Neural progenitor cell (in vitro differentiated cells): Measurements from ENCODE around the gene DENND4C. TPM values are rescaled to one million over a fixed set of nuclear protein-coding genes. Genes with fewer than 3 reads are reported as not detected.

Experiments used
- DNase-seq: peaks from one replicate; pipeline ENCODE4 v3.0.0-alpha.2; 2016; ENCODE audit warnings: low spot score
- H2AFZ ChIP-seq: fragments of 200-600 bp; sonication (generic); replicated peaks from 2 replicates; pipeline ENCODE4 v1.6.1; 2016; ENCODE audit warnings: antibody characterized with exemption
- H3F3A ChIP-seq: fragments of 200-600 bp; sonication (generic); 2 replicates; pipeline ENCODE4 v1.6.1; 2016; ENCODE audit warnings: antibody characterized with exemption, low read depth
- H3K27ac ChIP-seq: fragments of 200-600 bp; sonication (generic); 2 replicates; pipeline ENCODE4 v1.5.1; 2016; ENCODE audit warnings: mild to moderate bottlenecking
- H3K27me3 ChIP-seq: fragments of 200-600 bp; sonication (generic); 2 replicates; pipeline ENCODE4 v1.6.1; 2016; ENCODE audit warnings: mild to moderate bottlenecking, moderate library complexity
- H3K36me3 ChIP-seq: fragments of 200-600 bp; sonication (generic); 2 replicates; pipeline ENCODE4 v1.5.1; 2016
- H3K4me1 ChIP-seq: fragments of 200-600 bp; sonication (generic); 2 replicates; pipeline ENCODE4 v1.6.1; 2016; ENCODE audit warnings: mixed run types
- H3K4me2 ChIP-seq: fragments of 200-600 bp; sonication (generic); 2 replicates; pipeline ENCODE4 v1.6.1; 2016
- H3K4me3 ChIP-seq: fragments of 200-600 bp; sonication (generic); 2 replicates; pipeline ENCODE4 v1.5.1; 2016
- H3K79me2 ChIP-seq: fragments of 200-600 bp; sonication (generic); 2 replicates; pipeline ENCODE4 v1.6.1; 2016; ENCODE audit warnings: low read depth
- H3K9ac ChIP-seq: fragments of 200-600 bp; sonication (generic); 2 replicates; pipeline ENCODE4 v1.6.1; 2016
- H3K9me3 ChIP-seq: fragments of 200-600 bp; sonication (generic); 2 replicates; pipeline ENCODE4 v1.5.1; 2016; ENCODE audit warnings: low read depth
- H4K20me1 ChIP-seq: fragments of 200-600 bp; sonication (generic); 2 replicates; pipeline ENCODE4 v1.6.1; 2016; ENCODE audit warnings: low read depth
- H3K27ac Mint-ChIP-seq: 3 replicates; pipeline ENCODE4 v1.8.0; 2021; ENCODE audit warnings: mixed read lengths
- H3K27me3 Mint-ChIP-seq: 2 replicates; pipeline ENCODE4 v1.8.0; 2022; ENCODE audit warnings: low read depth, mild to moderate bottlenecking, inconsistent platforms, moderate library complexity, mixed read lengths; ENCODE audit not compliant: insufficient read depth
- H3K36me3 Mint-ChIP-seq: 3 replicates; pipeline ENCODE4 v1.8.0; 2021; ENCODE audit warnings: mixed read lengths
- H3K4me1 Mint-ChIP-seq: 3 replicates; pipeline ENCODE4 v1.8.0; 2021; ENCODE audit warnings: mixed read lengths
- H3K4me3 Mint-ChIP-seq: 3 replicates; pipeline ENCODE4 v1.8.0; 2021; ENCODE audit warnings: mild to moderate bottlenecking, moderate library complexity, mixed read lengths
- H3K9me3 Mint-ChIP-seq: 3 replicates; pipeline ENCODE4 v1.8.0; 2020; ENCODE audit warnings: mixed read lengths
- EZH2 ChIP-seq: fragments of 200-600 bp; sonication (generic); IDR thresholded peaks from 2 replicates; pipeline ENCODE4 v1.6.1; 2017; ENCODE audit warnings: antibody characterized with exemption, mild to moderate bottlenecking, moderate library complexity
- EZH2phosphoT487 ChIP-seq: fragments of 200-600 bp; sonication (generic); IDR thresholded peaks from 2 replicates; pipeline ENCODE4 v1.6.1; 2017; ENCODE audit warnings: antibody characterized with exemption
- total RNA-seq: library from RNA; depleted of rRNA; stranded (reverse); fragments of >200 nt; gene quantifications from 2 replicates; pipeline ENCODE4 v1.2.3, GENCODE V29; 2015; ENCODE audit warnings: low replicate concordance
- TF ChIP-seq, protein P1 (sequence below): fragments of 200-600 bp; sonication (generic); IDR thresholded peaks from 2 replicates; pipeline ENCODE4 v1.5.1; 2017; ENCODE audit warnings: antibody characterized with exemption, mild to moderate bottlenecking

Gene DENND4C
- total RNA-seq, 1 donor from 2014 or later = 73.4 TPM

DNA sequence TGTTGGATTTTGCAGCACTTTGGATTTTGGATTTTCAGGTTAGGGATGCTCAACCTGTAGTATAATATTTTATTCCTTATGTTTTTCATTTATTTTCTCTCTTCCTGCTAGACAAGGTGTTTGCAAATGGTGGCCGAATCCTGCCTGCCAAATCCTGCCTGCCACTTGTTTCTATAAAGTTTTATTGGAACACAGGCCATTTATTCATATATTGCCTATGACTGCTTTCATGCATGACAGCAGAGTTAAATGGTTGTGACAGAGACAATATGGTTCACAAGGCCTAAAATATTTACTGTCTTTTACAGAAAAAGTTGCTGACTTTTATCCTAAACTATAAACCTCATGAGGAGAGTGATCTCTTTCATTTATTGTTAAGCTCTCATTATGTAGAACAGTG, 72.7 kb downstream of the DENND4C start:
- Histone ChIP-seq H3F3A (no peaks in the 10 kb centered on the region), H4K20me1 (no peaks in the 10 kb centered on the region), H3K4me1 (no peaks in the 10 kb centered on the region), H2AFZ (no peak overlapping the region), H3K79me2 (no peaks in the 10 kb centered on the region), H3K27ac (no peak overlapping the region), H3K4me3 (no peak overlapping the region), H3K9ac (no peak overlapping the region), H3K4me2 (no peak overlapping the region), H3K9me3 (no peaks in the 10 kb centered on the region), H3K36me3 (peaks cover 10% of the 10 kb centered on the region), H3K27me3 (no peaks in the 10 kb centered on the region)
- TF ChIP-seq EZH2phosphoT487 = no peak
- TF ChIP-seq EZH2 = no peak
- TF ChIP-seq, protein P1, sequence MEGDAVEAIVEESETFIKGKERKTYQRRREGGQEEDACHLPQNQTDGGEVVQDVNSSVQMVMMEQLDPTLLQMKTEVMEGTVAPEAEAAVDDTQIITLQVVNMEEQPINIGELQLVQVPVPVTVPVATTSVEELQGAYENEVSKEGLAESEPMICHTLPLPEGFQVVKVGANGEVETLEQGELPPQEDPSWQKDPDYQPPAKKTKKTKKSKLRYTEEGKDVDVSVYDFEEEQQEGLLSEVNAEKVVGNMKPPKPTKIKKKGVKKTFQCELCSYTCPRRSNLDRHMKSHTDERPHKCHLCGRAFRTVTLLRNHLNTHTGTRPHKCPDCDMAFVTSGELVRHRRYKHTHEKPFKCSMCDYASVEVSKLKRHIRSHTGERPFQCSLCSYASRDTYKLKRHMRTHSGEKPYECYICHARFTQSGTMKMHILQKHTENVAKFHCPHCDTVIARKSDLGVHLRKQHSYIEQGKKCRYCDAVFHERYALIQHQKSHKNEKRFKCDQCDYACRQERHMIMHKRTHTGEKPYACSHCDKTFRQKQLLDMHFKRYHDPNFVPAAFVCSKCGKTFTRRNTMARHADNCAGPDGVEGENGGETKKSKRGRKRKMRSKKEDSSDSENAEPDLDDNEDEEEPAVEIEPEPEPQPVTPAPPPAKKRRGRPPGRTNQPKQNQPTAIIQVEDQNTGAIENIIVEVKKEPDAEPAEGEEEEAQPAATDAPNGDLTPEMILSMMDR = no peak
- Mint-ChIP-seq H3K36me3 (peaks cover 15% of the 10 kb centered on the region), H3K4me3 (no peak overlapping the region), H3K27ac (no peak overlapping the region), H3K9me3 (no peaks in the 10 kb centered on the region), H3K4me1 (no peaks in the 10 kb centered on the region), H3K27me3 (peaks cover 2% of the 10 kb centered on the region)
- DNase-seq = no peak

DNA sequence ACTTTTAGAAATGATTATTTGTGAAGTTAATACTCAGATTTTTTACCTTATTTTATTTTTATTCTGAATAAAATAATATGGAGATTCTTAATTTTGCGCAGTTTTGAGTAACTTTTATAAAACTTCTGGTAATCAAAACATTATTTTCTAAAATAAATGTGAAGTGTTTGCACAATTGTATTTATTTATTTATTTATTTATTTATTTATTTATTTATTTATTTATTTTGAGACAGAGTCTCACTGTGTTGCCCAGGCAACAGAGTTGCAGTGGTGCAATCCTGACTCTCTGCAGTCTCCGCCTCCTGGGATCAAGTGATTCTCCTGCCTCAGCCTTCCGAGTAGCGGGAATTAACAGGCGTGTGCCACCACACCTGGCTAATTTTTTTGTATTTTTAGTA, 76.1 kb downstream of the DENND4C start:
- TF ChIP-seq, protein P1 = no peak
- Histone ChIP-seq H3F3A (no peaks in the 10 kb centered on the region), H3K4me2 (no peak overlapping the region), H3K79me2 (no peaks in the 10 kb centered on the region), H2AFZ (no peak overlapping the region), H3K4me1 (no peaks in the 10 kb centered on the region), H3K9ac (no peak overlapping the region), H3K36me3 (peaks cover 10% of the 10 kb centered on the region), H3K4me3 (no peak overlapping the region), H3K27me3 (no peaks in the 10 kb centered on the region), H4K20me1 (no peaks in the 10 kb centered on the region), H3K9me3 (no peaks in the 10 kb centered on the region), H3K27ac (no peak overlapping the region)
- no peak for DNase-seq
- no peak overlapping the region for H3K27ac Mint-ChIP-seq
- no peaks in the 10 kb centered on the region for H3K4me1 Mint-ChIP-seq
- peaks cover 16% of the 10 kb centered on the region for H3K36me3 Mint-ChIP-seq
- no peaks in the 10 kb centered on the region for H3K9me3 Mint-ChIP-seq
- H3K27me3 Mint-ChIP-seq = peaks cover 2% of the 10 kb centered on the region
- no peak overlapping the region for H3K4me3 Mint-ChIP-seq

DNA sequence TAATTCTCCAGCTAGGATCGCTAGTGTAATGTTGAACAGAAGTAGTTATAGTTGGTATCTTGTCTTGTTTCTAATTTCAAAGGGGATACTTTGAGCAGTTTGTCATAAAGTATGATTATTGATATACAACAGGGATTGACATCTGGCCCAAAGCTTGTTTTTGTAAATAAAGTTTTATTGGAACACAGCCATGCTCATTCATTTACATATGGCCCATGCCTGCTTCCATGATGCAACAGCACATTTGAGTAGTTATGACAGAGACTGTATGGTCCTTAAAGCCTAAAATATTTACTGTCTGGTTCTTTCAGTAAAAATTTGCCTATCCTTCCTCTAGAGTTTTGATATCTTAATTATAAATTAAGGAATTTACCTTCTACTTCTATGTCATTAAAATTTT, 79.8 kb downstream of the DENND4C start:
- H2AFZ ChIP-seq = no peak overlapping the region
- H3K27ac ChIP-seq = no peak overlapping the region
- H3K4me3 ChIP-seq = no peak overlapping the region
- H4K20me1 ChIP-seq = no peaks in the 10 kb centered on the region
- no peaks in the 10 kb centered on the region for H3K79me2 ChIP-seq
- H3K4me1 ChIP-seq = no peaks in the 10 kb centered on the region
- Mint-ChIP-seq H3K4me1 (no peaks in the 10 kb centered on the region), H3K36me3 (peaks cover 13% of the 10 kb centered on the region), H3K27me3 (peaks cover 2% of the 10 kb centered on the region), H3K27ac (no peak overlapping the region), H3K9me3 (no peaks in the 10 kb centered on the region), H3K4me3 (no peak overlapping the region)
- no peak overlapping the region for H3K9ac ChIP-seq
- DNase-seq = no peak
- TF ChIP-seq, protein P1 = no peak
- TF ChIP-seq EZH2phosphoT487 (no peak), EZH2 (no peak)
- H3K4me2 ChIP-seq = no peak overlapping the region
- no peaks in the 10 kb centered on the region for H3K9me3 ChIP-seq
- H3F3A ChIP-seq = no peaks in the 10 kb centered on the region
- H3K36me3 ChIP-seq = peaks cover 10% of the 10 kb centered on the region
- no peaks in the 10 kb centered on the region for H3K27me3 ChIP-seq

DNA sequence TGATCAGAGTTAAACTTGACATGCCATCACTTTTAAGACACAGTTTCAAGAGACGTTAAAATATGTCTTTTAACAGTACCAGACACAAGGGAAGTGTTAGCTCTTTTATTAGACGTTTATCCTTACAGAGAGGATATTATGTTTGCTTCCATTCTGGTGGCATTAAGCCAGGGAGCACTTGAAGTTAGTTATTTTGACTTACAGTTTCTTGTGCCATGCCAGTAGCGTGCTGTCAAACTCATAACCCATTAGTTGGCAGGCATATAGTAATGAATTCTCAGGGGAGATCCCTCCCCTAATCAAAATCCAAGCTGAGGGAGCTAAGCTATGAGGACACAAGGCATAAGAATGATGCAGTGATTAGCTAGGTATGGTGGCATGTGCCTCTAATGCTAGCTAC, 83.1 kb downstream of the DENND4C start:
- peaks cover 9% of the 10 kb centered on the region for H3K36me3 Mint-ChIP-seq
- Histone ChIP-seq H3K79me2 (no peaks in the 10 kb centered on the region), H3K27ac (no peak overlapping the region), H3F3A (no peaks in the 10 kb centered on the region), H2AFZ (no peak overlapping the region), H3K4me3 (no peak overlapping the region), H3K4me2 (no peak overlapping the region), H3K9me3 (no peaks in the 10 kb centered on the region), H3K27me3 (no peaks in the 10 kb centered on the region), H4K20me1 (no peaks in the 10 kb centered on the region), H3K4me1 (no peaks in the 10 kb centered on the region), H3K36me3 (no peaks in the 10 kb centered on the region), H3K9ac (no peak overlapping the region)
- H3K27me3 Mint-ChIP-seq = peaks cover 2% of the 10 kb centered on the region
- no peak for DNase-seq
- H3K4me1 Mint-ChIP-seq = no peaks in the 10 kb centered on the region
- H3K4me3 Mint-ChIP-seq = no peak overlapping the region
- no peaks in the 10 kb centered on the region for H3K9me3 Mint-ChIP-seq
- TF ChIP-seq, protein P1 = no peak
- TF ChIP-seq EZH2 (no peak), EZH2phosphoT487 (no peak)
- H3K27ac Mint-ChIP-seq = no peak overlapping the region
